Measurements from ENCODE around the gene FBXL5. TPM values are rescaled to one million over a fixed set of nuclear protein-coding genes. Genes with fewer than 3 reads are reported as not detected.

The FBXL5 gene
- total RNA-seq, 1 donor from 2014 or later, result 60.9 TPM

DNA sequence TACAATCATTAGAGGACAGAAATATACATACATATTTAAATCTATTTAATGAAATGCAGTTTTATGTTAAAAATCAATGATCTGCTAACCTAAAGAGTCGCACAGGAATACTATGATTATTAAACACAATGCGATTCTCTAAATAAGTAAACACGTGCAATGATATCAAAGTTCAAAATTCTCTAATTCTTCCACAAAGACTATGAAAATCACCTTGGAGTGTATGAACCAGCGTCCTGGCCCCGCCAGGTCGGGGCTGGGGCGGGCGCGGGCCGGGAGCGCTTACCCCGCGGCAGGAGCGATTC lies 25.9 kb upstream of the FBXL5 start:
- DNase-seq (ENCODE audit: low spot score), result no peak
- intact Hi-C loops (cut with DNase I), result loop anchor here (1.0 kb wide), 1 partner anchor 26 kb away; the partner anchor contains the start of gene FBXL5

DNA sequence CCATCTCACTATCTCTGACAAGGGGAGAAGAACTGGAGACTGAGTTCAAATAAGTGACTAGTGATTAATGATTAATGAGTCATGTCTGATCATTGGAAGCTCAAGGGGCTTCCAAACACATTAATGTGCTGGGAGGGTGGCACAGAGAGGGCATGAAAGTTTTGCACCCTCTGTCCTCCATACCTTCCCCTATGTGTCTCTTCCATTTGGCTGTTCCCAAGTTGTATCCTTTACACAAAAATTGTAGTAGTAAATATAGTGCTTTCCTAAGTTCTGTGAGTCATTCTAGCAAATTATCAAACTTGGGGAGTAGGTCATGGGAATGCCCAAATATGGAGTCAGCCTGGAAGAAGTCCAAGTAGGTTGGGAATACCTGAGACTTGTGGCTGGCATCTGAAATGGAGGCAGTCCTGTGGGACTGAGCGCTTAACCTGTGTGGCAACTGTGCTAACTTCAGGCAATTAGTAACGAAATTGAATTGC lies 22.4 kb upstream of the FBXL5 start:
- intact Hi-C loops (cut with DNase I), result no loop called here
- DNase-seq (ENCODE audit: low spot score), result no peak

DNA sequence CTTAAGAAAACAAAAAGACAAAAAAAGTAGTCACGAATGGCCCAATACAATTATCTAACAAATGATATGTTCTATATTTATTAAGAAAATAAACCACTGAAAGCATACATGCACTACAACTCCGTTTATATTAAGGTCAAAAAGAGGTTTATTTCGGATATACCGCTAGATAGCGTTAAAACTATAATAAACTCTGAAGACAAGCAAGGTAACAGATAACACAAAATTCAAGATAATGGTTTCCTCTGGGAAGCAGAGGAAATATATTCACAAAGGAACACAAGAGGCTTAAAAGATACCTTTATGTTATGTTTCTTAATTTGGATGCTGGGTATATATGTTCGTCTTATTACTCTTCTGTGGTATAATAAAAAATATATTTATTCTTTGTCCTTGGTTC lies 21.7 kb upstream of the FBXL5 start:
- intact Hi-C loops (cut with DNase I), result no loop called here
- no peak for DNase-seq (ENCODE audit: low spot score)

DNA sequence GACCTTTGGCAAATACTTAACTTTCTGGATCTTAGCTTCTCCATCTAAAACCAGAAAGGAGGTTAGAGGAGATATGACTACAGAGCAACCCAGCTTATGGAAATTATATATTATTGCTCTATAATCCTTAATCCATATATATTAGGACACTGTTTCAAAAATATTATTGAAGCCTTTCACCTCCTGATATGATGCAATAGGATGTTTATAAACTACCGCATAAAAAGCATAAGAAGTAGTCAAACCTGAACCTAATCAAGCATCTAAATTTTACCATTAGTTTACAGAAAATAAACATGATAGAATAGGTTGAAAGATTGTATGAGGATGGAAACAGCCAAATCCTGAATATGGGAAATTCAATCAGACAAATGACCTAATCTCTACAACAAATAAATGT lies 20.9 kb upstream of the FBXL5 start:
- intact Hi-C loops (cut with DNase I), result no loop called here
- DNase-seq (ENCODE audit: low spot score), result no peak

DNA sequence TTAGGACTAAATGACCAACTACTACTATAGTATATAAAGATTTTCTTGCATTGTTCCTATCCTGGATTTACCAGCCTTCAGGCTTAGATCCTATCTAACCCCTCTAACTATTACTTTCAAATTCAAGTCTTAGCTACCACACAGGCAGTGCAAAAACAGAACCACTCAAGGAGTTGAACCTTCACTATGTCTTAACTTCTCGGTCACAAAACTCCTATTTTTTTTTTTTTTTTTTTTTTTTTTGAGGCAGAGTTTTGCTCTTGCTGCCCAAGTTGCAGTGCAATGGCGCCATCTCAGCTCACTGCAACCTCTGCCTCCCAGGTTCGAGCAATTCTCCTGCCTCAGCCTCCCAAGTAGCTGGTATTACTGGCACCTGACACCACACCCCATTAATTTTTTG lies 20.2 kb upstream of the FBXL5 start:
- intact Hi-C loops (cut with DNase I), result no loop called here
- no peak for DNase-seq (ENCODE audit: low spot score)

DNA sequence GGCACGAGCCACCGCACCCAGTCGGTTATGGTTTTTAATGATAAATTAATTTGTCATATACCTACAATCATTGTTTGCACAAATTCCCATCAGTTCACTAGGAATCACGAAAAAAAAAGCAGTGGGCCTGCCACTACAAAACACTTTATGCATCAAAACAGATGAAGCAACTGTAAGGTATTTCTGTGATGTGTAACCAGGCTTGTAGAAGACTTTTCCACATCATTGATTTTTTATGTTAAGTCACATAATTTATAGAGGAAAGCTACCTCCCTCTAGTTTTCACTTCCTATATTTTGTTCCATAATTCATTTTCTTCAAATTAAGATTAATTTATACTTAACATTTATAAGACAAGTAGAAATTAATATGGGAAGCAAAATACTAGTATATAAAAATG lies 19.8 kb upstream of the FBXL5 start:
- no peak for DNase-seq (ENCODE audit: low spot score)
- intact Hi-C loops (cut with DNase I), result no loop called here

DNA sequence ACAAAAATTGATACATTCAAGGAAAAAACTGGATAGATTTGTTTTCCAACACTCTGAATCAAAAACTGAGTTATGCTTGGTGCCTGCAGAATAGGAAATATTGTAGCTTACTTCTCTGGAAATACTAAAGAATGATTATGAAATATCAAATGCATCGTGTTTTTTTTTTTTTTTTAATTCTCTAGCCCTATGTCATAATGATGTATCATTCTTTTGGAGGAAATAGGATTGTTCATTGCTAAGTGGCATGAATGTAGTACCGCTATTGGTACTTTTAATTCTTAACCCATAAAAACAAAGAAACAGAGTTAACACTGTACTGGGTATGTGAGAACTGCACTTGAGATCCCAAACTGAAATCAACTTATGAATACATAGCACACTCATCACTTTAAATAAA lies 18.9 kb upstream of the FBXL5 start:
- intact Hi-C loops (cut with DNase I), result no loop called here
- DNase-seq (ENCODE audit: low spot score), result no peak

DNA sequence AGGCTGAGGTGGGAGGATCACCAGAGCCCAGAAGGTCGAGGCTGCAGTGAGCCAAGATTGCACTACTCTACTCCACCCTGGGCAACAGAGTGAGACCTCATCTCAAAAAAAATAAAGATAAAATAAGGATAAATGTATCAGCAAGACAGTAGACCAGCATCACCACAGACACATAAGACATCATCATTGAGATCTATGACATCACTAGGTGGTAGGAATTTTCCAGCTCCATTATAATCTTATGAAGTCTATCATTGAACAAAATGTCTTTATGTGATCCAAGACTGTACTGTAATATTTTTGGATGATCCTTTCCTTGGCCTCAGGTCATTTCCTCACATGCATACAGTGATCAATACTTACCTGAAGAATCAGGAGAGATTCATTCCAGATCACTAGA lies 18.2 kb upstream of the FBXL5 start:
- DNase-seq (ENCODE audit: low spot score), result no peak
- intact Hi-C loops (cut with DNase I), result no loop called here

DNA sequence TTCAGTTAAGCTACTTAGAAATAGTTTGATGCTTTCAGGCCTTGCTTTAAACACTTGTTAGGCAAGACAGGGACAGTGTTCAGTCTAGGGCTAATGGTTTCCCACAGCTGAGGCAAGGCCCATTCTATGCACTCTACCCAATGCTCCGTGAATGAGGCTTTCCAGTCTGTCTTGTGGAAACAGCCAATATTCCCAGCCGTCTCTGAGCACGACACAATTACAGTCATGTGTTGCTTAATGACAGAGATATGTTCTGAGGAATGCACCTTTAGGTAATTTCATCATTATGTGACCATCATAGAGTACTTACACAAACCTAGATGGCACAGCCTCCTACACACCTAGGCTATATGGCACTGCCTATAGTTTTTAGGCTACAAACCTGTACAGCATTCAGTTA lies 16.9 kb upstream of the FBXL5 start:
- no peak for DNase-seq (ENCODE audit: low spot score)
- intact Hi-C loops (cut with DNase I), result no loop called here

DNA sequence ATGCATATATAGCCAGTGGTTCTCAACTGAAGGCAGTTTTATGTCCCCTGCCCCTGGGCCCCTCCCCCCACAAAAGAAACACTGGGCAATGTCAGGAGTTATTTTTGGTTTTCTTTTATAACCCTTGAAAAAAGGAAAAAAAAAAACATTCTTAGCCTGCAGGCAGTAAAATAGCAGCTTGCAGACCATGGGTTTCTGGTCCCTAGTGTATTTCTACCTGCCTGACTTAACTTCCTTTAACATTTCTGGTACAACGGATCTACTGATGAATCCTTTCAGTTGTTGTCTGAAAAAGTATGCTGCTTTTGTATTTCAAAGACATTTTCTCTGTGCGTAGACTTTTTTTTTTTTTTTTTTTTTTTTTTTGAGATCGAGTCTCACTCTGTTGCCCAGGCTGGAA lies 15.4 kb upstream of the FBXL5 start:
- DNase-seq (ENCODE audit: low spot score), result no peak
- intact Hi-C loops (cut with DNase I), result no loop called here

DNA sequence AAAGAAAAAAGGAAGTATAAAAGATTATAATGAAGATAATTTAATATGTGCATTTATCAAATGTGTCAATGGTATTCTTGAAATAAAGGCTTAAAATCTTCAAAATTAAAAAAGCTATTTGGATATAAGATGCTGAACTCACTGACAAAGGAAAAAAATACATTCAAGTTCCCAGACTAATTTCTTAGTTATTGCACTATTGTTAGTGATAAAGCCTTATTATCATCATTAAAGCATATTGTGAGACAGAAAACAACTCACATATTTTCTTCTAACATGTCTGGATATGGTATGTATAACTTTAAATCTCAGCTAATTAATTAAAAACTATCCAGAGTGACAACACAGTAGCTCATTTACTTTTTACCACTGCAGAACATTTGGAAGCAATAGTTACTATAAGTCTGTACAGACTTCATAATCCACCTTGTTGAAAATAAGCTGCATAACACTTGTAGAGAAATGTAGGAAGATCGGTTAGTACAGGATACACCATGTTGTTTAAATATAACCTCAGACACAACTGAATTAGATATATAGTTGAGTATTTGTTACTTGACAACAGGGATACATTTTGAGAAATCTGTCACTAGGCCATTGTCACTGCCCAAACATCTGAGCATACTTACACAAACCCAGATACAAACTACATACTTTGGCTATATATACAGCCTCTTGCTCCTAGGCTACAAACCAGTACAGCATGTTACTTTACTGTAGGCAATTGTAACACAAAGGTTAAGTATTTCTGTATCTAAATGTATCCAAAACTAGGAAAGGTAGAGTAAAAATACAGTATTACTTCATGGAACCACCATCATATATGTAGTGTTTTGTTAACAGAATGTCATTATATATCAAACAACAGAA lies 13.6 kb upstream of the FBXL5 start:
- intact Hi-C loops (cut with DNase I), result no loop called here
- DNase-seq (ENCODE audit: low spot score), result no peak

DNA sequence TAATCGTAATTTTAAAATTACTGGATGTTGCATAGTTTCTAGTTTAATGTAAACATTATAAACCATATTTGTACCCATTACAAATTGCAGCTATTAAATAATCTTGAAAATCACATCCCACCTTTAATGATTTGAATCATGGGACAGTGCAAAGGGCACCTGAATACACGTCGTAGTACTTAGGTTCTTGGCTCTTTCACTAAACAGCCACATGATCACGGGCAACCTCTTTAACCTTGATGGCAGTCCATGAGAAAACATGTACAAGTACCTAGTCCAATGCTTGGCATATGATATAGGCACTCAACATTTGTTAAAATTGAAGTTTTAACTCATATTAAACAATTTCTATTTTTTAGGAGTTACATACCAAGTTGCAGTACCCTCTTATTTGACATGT lies 11.8 kb upstream of the FBXL5 start:
- DNase-seq (ENCODE audit: low spot score), result no peak
- intact Hi-C loops (cut with DNase I), result no loop called here

DNA sequence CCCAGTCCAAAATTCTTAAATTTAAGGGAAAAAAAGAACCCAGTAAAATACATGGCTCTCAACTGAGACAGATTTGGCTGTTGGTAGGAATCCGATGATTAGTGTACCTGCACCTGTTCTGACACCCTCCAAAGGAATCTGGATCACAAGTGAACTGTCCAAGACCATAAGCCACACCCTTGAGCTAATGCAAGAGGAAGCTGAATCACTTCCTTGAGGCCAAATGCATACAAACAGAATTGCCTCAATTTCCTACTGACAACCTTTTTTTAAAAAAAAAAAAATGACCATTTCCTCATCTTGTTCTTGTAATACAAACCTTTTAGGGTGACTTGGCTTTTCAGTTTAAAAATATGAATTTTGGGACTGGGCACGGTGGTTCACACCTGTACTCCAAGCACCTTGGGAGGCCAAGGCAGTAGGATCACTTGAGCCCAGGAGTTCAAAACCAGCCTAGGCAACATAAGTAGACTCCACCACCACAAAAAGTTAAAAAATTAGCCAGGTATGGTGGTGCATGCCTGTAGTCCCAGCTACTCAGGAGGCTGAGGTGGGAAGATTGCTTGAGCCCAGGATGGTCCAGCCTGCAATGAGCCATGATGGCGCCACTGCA lies 10.7 kb upstream of the FBXL5 start:
- DNase-seq (ENCODE audit: low spot score), result no peak
- intact Hi-C loops (cut with DNase I), result no loop called here

DNA sequence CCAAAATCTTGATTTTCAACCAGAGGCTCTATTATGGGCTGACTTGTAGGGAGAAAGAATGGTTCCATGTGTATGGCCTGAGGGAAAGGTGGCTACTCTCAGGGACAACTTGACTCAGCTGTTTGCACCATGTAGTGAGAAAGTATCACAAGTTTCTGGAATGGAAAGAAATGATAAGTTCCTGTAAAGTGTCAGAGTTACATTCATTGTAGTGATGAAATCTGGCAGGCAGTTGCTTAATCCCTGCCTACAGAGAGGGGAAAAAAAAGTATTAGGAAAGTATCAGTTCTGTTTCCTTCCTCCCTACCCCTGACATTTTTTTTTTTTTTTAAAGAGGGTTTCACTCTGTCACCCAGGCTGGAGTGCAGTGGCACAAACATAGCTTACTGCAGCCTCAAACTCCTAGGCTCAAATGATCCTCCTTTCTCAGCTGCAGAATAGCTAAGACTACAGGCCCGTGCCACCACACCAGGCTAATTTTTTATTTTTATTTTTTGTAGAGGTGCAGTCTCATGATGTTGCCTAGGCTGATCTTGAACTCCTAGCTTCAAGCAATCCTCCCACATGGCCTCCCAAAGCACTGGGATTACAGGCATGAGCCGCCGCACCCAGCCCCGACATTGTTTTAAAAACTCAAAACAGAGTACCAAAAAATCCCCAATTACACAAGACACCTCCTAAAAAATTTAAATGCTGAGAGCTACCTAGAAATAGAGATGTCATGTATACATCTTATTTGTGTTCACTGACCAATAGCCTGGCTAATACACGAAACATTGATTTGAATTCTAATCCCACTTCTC lies 4.8 kb upstream of the FBXL5 start:
- no peak for DNase-seq (ENCODE audit: low spot score)
- intact Hi-C loops (cut with DNase I), result loop anchor here (10.0 kb wide), 3 partner anchors 425 to 655 kb away; partner anchors contain the start of genes CPEB2 and TAPT1

DNA sequence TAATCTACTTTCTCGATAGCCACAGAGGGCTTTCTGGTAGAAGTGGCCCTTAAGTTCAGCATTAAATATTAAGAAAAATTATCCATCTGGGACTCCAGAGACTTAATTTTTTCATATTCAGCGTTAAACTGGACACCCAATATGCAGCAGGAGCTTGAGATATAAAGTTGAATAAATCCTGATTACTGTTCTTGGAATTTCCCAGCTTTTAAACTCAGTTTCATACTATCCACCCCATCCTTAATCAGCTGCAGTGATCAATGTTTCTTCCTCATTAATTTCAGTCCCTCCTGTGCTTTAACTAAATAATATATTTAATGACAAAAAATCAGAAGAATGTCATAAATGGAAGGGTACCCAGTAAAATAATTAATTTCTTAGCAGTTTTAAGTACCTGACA lies 3.6 kb upstream of the FBXL5 start:
- intact Hi-C loops (cut with DNase I), result loop anchor here (10.0 kb wide), 3 partner anchors 424 to 654 kb away; partner anchors contain the start of genes CPEB2 and TAPT1
- DNase-seq (ENCODE audit: low spot score), result no peak

DNA sequence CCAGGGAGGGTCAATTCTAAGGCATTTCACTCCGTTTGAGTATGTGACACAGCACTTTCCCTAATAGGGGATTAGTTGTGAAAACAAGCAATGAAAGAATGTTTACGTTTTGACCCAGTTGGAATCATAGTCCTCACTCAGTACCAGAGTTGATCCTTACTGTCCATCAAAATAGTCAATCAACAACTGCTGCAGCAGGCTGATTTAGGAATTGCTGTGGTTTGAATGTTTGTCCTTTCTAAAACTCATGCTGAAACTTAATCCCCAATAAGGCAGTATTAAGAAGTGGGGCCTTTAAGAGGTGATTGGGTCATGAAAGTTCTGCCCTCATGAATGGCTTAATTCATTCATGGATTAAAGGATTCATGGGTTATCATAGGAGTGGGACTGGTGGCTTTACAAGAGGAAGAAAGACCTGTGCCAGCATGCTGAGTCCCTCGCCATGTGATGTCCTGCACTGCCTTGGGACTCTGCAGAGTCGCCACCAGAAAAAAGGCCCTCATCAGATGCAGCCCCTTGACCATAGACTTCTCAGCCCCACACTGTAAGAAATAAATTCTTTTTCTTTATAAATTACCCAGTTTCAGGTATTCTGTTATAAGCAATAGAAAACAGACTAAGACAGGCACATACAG lies 3.1 kb upstream of the FBXL5 start:
- no peak for DNase-seq (ENCODE audit: low spot score)
- intact Hi-C loops (cut with DNase I), result loop anchor here (10.0 kb wide), 3 partner anchors 423 to 653 kb away; partner anchors contain the start of genes CPEB2 and TAPT1

DNA sequence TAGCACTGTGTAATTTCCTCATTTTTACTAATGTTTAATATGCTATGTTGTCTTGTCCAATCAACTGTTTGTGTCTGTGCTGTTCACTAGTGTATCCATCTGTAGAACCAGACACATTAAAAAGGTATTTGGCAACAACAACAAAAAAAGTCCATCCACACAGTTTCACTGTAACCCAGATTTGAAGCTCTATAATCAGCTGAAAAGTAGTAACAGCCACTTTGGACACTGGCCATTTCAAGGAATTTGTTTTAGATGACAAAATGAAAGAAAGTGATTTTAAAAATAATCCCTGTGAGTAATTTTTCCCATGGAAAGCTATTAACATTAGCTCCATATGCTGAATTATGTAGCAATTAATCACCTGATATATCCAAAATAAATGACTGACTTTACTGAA lies 2.2 kb upstream of the FBXL5 start:
- no peak for DNase-seq (ENCODE audit: low spot score)
- intact Hi-C loops (cut with DNase I), result loop anchor here (10.0 kb wide), 3 partner anchors 423 to 653 kb away; partner anchors contain the start of genes CPEB2 and TAPT1

DNA sequence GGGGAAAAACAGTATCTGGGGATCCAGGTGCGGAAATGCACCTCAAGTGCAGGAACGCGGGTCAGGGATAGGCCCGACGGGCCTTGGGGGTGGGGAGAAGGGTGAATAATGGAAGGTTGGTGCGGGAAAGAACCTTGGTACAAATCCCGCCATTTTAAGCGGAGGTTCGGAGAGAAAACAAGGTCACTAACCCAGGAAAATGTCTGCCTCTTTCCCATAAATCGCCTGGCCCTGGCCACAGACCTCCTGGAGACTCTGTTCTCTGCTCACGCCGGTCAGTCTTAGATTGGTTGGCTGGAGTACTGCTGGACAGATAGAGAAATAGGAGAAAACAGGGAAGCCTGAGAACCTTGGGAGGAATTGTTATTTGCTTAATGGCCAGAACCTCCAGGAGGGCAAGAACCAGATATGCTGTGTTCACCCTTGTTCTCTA lies 897 bp upstream of the FBXL5 start:
- no peak for DNase-seq (ENCODE audit: low spot score)
- intact Hi-C loops (cut with DNase I), result loop anchor here (10.0 kb wide), 3 partner anchors 421 to 651 kb away; partner anchors contain the start of genes CPEB2 and TAPT1

DNA sequence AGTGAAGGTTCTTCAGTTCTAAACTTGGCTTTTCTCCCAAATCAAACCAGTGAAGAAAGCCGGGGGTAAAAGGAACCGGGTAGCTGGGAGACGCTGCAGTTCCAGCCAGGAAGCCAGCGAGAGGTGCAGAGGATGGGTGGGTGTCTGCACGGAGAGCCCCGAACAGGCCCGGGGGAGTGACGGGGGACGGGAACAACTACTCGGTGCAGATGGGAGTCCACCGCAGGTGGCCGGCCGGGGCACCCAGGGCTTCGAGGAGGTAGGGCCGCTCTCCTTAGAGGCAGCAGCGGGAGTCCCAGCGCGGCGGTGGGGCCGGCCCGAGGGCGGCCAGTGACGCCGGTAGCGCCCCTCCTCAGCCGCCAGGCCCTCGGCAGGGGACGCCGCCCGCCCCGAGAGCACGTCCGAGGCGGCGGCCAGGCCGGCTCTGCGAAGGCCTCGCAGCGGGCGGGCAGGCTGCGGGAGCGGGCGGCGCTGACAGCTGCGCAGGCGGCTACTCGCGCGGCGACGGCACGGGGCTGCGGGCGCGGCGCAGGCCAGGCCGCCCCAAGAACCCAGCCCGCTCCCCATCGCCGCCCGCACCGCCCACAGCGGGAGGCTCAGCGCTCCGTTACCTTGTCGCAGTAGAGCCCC lies 449 bp downstream of the FBXL5 start:
- DNase-seq (ENCODE audit: low spot score), result peak; percentile 80
- intact Hi-C loops (cut with DNase I), result loop anchor here (1.0 to 10.0 kb wide), 5 partner anchors 27 to 650 kb away; partner anchors contain the start of genes CPEB2, FAM200B and TAPT1

Measured in cardiac septum (tissue), 1 donor.